GM23248 (cell line): ENCODE data around the gene EEA1. TPM values are rescaled to one million over a fixed set of nuclear protein-coding genes. Genes with fewer than 3 reads are reported as not detected.
"Not testable (repeated sequence)": the region's sequence is repeated elsewhere in the genome, so short reads cannot be mapped to it uniquely, and the experiment has no call there.

Experiments used
- DNase-seq: peaks from one replicate; pipeline ENCODE4 v3.0.0-alpha.2; 2015
- H2AFZ ChIP-seq: fragments of 200-600 bp; sonication (generic); 2 replicates; pipeline ENCODE4 v1.6.1; 2016; ENCODE audit warnings: antibody characterized with exemption
- H3F3A ChIP-seq: fragments of 200-600 bp; sonication (generic); 2 replicates; pipeline ENCODE4 v1.6.1; 2016; ENCODE audit warnings: mild to moderate bottlenecking, antibody characterized with exemption, mixed run types; ENCODE audit not compliant: insufficient read depth
- H3K27ac ChIP-seq: fragments of 200-600 bp; sonication (generic); 2 replicates; pipeline ENCODE4 v1.5.1; 2016; ENCODE audit warnings: mild to moderate bottlenecking
- H3K27me3 ChIP-seq: fragments of 200-600 bp; sonication (generic); replicated peaks from 2 replicates; pipeline ENCODE4 v1.6.1; 2016; ENCODE audit warnings: mild to moderate bottlenecking; ENCODE audit not compliant: insufficient read depth
- H3K36me3 ChIP-seq: fragments of 200-600 bp; sonication (generic); 2 replicates; pipeline ENCODE4 v1.6.1; 2016; ENCODE audit warnings: low read depth, mild to moderate bottlenecking
- H3K4me1 ChIP-seq: fragments of 200-600 bp; sonication (generic); 2 replicates; pipeline ENCODE4 v1.6.1; 2016; ENCODE audit warnings: mild to moderate bottlenecking; ENCODE audit not compliant: insufficient read depth
- H3K4me2 ChIP-seq: fragments of 200-600 bp; sonication (generic); one replicate; pipeline ENCODE4 v1.6.1; 2016; ENCODE audit warnings: mild to moderate bottlenecking; ENCODE audit not compliant: unreplicated experiment
- H3K4me3 ChIP-seq: fragments of 200-600 bp; sonication (generic); 2 replicates; pipeline ENCODE4 v1.5.1; 2016; ENCODE audit warnings: mild to moderate bottlenecking
- H3K79me2 ChIP-seq: fragments of 200-600 bp; sonication (generic); 2 replicates; pipeline ENCODE4 v1.6.1; 2016; ENCODE audit warnings: mild to moderate bottlenecking; ENCODE audit not compliant: insufficient read depth
- H3K9ac ChIP-seq: fragments of 200-600 bp; sonication (generic); 2 replicates; pipeline ENCODE4 v1.6.1; 2016; ENCODE audit warnings: mild to moderate bottlenecking
- H3K9me2 ChIP-seq: fragments of 200-600 bp; sonication (generic); 2 replicates; pipeline ENCODE4 v1.6.1; 2016; ENCODE audit warnings: mixed run types, mild to moderate bottlenecking, moderate library complexity; ENCODE audit not compliant: insufficient read depth
- H3K9me3 ChIP-seq: fragments of 200-600 bp; sonication (generic); one replicate; pipeline ENCODE4 v1.6.1; 2017; ENCODE audit warnings: low read depth
- H4K20me1 ChIP-seq: fragments of 200-600 bp; sonication (generic); 2 replicates; pipeline ENCODE4 v1.6.0; 2016; ENCODE audit not compliant: insufficient read depth
- EZH2 ChIP-seq: fragments of 200-600 bp; sonication (generic); IDR thresholded peaks from 2 replicates; pipeline ENCODE4 v1.6.1; 2018; ENCODE audit warnings: antibody characterized with exemption, mild to moderate bottlenecking; ENCODE audit not compliant: insufficient read depth, poor library complexity, severe bottlenecking
- EZH2phosphoT487 ChIP-seq: fragments of 200-600 bp; sonication (generic); IDR thresholded peaks from 2 replicates; pipeline ENCODE4 v1.6.1; 2018; ENCODE audit warnings: antibody characterized with exemption, moderate library complexity, mild to moderate bottlenecking, low read depth; ENCODE audit not compliant: insufficient read depth
- WGBS, 2 experiments: methylation state at CpG; one replicate each; pipeline ENCODE4 v1.1.6; 2015 to 2017; ENCODE audit warnings: low lambda C conversion rate in 2 of 2, low coverage in 1 of 2; ENCODE audit errors: missing lambda C conversion rate in 2 of 2; 5-methylcytosine and 5-hydroxymethylcytosine counted together
- in situ Hi-C: fragments of 300-500 bp; cut with MboI; formaldehyde crosslinking; loops from 2 replicates; pipeline ENCODE4 v1.15.0; 2020
- polyA plus RNA-seq: library from polyadenylated mRNA; unstranded; fragments of >200 nt; fragmentation: Nextera tagmentation; extraction: Ambion mirVana; gene quantifications from 2 replicates; pipeline ENCODE4 v1.2.1, GENCODE V29; 2016
- total RNA-seq: library from RNA; depleted of rRNA; stranded (reverse); fragments of >200 nt; shearing (Covaris generic); gene quantifications from 2 replicates; pipeline ENCODE4 v1.2.3, GENCODE V29; 2014

EEA1 gene
- total and polyA plus RNA-seq, 2 experiments from 2014 or later: 17.8 to 55.7 TPM

DNA sequence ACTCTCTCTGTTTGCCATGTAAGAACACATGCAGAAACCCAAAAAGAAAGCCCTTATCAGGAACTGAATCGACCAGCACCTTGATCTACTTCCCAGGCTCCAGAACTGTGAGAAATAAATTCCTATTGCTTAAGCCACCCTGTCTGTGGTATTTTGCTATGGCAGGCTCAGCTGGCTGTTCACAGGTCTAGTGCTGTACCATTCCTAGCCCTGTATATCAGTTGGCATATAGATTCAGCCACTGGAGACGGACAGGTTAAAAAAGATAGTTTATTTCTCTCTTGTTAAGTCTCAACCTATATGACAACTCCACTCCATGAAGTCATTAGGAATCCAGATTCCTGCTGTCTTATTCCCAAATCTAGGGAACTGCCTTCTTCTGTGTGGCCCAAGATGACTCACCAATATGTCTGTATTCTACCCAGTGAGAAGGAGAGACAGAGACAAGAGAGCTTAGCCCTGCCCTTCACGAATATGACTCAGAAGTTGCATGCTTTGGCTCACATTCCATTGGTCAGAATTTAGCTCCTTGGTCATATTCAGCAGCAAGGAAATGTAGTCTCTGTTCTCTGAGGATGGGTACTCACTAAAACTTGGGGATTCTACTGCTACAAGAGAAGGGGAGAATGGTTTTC is 169.3 kb downstream of the EEA1 start:
- H3K27ac ChIP-seq: peak overlapping the region; percentile 38
- H3K79me2 ChIP-seq: no peaks in the 10 kb centered on the region
- H3K9ac ChIP-seq: no peak overlapping the region
- 49 to 56% methylated on average over 3 of the region's 3 CpGs for WGBS, 2 experiments
- peaks cover 11% of the 10 kb centered on the region for H3F3A ChIP-seq
- no peaks in the 10 kb centered on the region for H3K27me3 ChIP-seq
- peaks cover 7% of the 10 kb centered on the region for H3K4me1 ChIP-seq
- no peaks in the 10 kb centered on the region for H3K9me3 ChIP-seq
- peak; percentile 95 for DNase-seq
- in situ Hi-C loops: no loop called here
- no peaks in the 10 kb centered on the region for H3K9me2 ChIP-seq
- H3K4me3 ChIP-seq: no peak overlapping the region
- no peaks in the 10 kb centered on the region for H4K20me1 ChIP-seq
- H3K4me2 ChIP-seq: no peak overlapping the region
- H2AFZ ChIP-seq: no peak overlapping the region
- TF ChIP-seq EZH2 (no peak), EZH2phosphoT487 (no peak)
- no peaks in the 10 kb centered on the region for H3K36me3 ChIP-seq

DNA sequence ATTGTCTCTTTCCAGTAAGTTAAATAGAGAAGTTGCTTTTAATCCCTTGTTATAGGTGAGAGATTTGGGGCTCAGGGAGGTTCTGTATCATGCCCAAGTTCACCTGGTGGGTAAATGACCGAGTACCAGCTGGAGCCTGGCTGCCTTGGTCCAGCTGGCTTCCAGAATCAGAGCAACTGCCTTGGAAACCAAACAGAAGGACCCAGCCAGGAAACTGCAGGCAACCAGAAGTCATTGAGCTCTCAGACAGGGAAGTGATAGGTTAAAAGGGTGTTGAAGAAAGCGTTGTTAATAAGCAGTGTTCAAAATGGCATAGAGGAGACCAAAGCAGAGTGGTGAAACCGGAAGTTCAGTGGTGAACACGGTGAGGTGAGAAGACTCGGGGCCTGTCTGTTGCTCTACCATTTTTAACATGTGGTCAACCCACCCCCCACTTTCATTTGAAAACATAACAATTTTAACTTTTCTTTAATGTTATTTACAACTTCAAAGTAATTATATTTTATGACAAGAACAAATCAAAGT is 171.4 kb downstream of the EEA1 start:
- H3K79me2 ChIP-seq: no peaks in the 10 kb centered on the region
- no peak for DNase-seq
- H3K4me1 ChIP-seq: peaks cover 7% of the 10 kb centered on the region
- H3K9ac ChIP-seq: no peak overlapping the region
- peaks cover 11% of the 10 kb centered on the region for H3F3A ChIP-seq
- in situ Hi-C loops: no loop called here
- H3K4me2 ChIP-seq: no peak overlapping the region
- no peak overlapping the region for H2AFZ ChIP-seq
- H3K4me3 ChIP-seq: no peak overlapping the region
- TF ChIP-seq EZH2 (no peak), EZH2phosphoT487 (no peak)
- no peaks in the 10 kb centered on the region for H3K36me3 ChIP-seq
- H4K20me1 ChIP-seq: no peaks in the 10 kb centered on the region
- H3K27ac ChIP-seq: no peak overlapping the region
- no peaks in the 10 kb centered on the region for H3K9me2 ChIP-seq
- no peaks in the 10 kb centered on the region for H3K9me3 ChIP-seq
- WGBS, 2 experiments: 64 to 74% methylated on average over 5 of the region's 5 CpGs
- H3K27me3 ChIP-seq: no peaks in the 10 kb centered on the region

DNA sequence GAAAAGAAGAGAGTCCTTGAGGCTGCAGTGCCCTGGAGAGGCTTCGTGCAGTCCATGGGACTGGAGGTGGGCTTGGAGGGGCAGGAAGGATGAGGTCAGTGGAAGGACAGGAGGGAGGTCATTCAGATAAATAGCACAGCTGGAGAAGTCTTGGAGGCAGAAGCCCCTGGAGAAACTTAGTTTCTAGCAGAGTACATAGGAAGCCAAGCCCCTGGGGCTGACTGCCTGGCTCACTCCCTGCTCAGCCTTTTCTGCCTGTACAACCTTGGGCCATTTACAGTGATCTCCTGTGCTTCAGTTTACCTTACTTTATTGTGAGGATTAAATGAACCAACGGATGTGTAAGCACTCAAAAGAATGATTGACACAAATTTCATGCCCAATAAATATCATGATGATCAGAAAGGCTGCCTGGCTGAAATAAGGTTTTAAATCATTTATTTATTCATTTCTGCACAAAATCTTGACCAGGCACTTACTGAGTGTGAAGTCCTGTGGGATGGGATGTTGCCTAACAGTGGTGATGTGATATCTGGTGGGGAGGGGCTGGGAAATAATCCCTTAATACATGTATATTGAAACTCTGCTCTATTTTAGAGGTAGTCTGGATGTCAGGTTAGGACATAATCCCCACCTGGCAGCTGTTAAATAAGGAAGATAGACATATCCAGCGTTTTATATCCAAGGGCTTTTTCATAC is 172.0 kb downstream of the EEA1 start:
- peaks cover 11% of the 10 kb centered on the region for H3F3A ChIP-seq
- H3K4me2 ChIP-seq: no peak overlapping the region
- no peak overlapping the region for H3K9ac ChIP-seq
- no peaks in the 10 kb centered on the region for H3K36me3 ChIP-seq
- H3K27me3 ChIP-seq: no peaks in the 10 kb centered on the region
- H3K4me3 ChIP-seq: no peak overlapping the region
- H3K27ac ChIP-seq: no peak overlapping the region
- H3K9me2 ChIP-seq: no peaks in the 10 kb centered on the region
- TF ChIP-seq EZH2phosphoT487 (no peak), EZH2 (no peak)
- H4K20me1 ChIP-seq: no peaks in the 10 kb centered on the region
- DNase-seq: no peak
- WGBS, 2 experiments: 79 to 83% methylated on average over 3 of the region's 3 CpGs
- H3K9me3 ChIP-seq: no peaks in the 10 kb centered on the region
- no peak overlapping the region for H2AFZ ChIP-seq
- peaks cover 7% of the 10 kb centered on the region for H3K4me1 ChIP-seq
- H3K79me2 ChIP-seq: no peaks in the 10 kb centered on the region
- in situ Hi-C loops: no loop called here

DNA sequence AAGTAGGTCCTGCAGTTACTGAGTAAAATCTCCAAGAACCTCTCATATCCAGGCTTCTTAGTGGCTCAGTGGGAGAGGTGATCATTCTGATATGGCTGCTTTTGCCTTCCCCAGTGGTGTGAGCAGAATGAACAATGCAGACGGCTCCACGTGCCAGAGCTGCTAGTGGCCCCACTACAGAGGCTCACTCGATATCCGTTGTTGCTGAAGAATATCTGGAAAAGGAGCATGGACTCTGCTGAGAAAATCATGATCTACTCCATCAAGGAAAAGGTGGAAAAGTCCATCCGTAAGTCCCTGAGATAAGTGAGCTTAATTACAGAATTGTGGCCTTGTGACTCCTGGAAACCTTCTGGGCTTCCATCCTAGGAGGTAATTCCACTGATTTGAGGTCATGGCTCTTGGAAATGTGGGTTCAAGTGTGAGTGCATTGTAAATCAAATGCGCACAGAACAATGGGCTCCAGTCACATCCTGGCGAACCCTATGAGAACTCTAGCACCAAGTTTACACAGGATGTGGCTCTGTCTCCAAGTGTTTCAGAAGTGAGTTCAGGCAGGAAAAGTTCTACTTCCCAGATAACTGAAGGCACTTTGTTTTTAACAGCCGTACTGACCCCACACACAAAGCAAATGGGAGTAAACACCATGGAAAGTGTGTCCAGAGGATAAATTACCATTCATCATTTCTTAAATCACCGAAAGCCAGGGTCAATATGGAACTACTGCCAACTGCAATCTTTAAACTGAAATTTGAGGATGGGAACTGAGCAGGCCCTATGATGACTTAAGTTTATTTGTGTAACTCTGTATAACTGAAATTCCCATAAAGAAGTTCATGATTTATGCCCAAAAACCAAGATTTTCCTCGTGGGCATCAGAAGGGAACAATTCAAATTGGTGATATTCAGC is 174.9 kb downstream of the EEA1 start:
- in situ Hi-C loops: no loop called here
- Histone ChIP-seq H3K9ac (no peak overlapping the region), H3K4me1 (0 out of 2 replicates have a peak, but pooled peaks cover 2% of the 10 kb centered on the region), H3K4me3 (no peak overlapping the region), H3K4me2 (no peak overlapping the region), H3K79me2 (no peaks in the 10 kb centered on the region), H2AFZ (no peak overlapping the region), H3K9me3 (no peaks in the 10 kb centered on the region), H4K20me1 (no peaks in the 10 kb centered on the region), H3K27ac (no peak overlapping the region), H3F3A (peaks cover 5% of the 10 kb centered on the region), H3K36me3 (no peaks in the 10 kb centered on the region), H3K9me2 (no peaks in the 10 kb centered on the region), H3K27me3 (no peaks in the 10 kb centered on the region)
- WGBS, 2 experiments: 86 to 87% methylated on average over 10 of the region's 10 CpGs
- TF ChIP-seq EZH2: no peak
- TF ChIP-seq EZH2phosphoT487: no peak
- no peak for DNase-seq

DNA sequence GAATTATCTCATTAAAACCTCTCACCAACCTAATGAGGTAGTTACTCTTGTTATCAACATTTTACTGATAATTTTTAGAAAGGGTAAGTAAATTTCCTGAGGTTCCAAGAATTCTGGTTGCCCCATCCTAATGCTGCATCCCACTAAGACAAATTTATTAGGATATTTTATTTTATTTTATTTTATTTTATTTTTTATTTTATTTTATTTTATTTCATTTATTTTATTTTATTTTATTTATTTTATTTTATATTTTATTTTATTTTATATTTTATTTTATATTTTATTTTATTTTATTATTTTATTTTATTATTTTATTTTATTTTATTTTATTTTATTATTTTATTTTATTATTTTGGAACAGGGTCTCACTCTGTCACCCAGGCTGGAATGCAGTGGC is 179.4 kb downstream of the EEA1 start:
- H4K20me1 ChIP-seq, H3K79me2 ChIP-seq, H3K27me3 ChIP-seq, H3K4me3 ChIP-seq, H3K4me2 ChIP-seq, in situ Hi-C loops, H3K27ac ChIP-seq, H2AFZ ChIP-seq, H3K9me3 ChIP-seq, H3K36me3 ChIP-seq, DNase-seq, H3K9me2 ChIP-seq, H3K9ac ChIP-seq: not testable (repeated sequence)
- Histone ChIP-seq H3F3A (peaks cover 16% of the 10 kb centered on the region), H3K4me1 (peaks cover 19% of the 10 kb centered on the region)
